Heart right ventricle (tissue), 16 donors: ENCODE results near the gene EFNA5. TPM values are rescaled to one million over a fixed set of nuclear protein-coding genes. Genes with fewer than 3 reads are reported as not detected.

Experiments
- ATAC-seq, 8 donors: fragments of 200-7000 bp; cut with Tn5 transposase; one replicate each; pipeline ENCODE4 v1.9.1; 2020; ENCODE audit warnings: mild to moderate bottlenecking in 8 of 8, moderate library complexity in 8 of 8, moderate number of reproducible peaks in 1 of 8
- DNase-seq, 2 donors: peaks; one replicate each; pipeline ENCODE4 v3.0.0-alpha.2; 2020
- H3K27ac ChIP-seq, 10 donors: fragments of 200-600 bp; sonication (generic) in 2 of 10; one replicate each; pipeline versions ENCODE4 v1.5.0 to v1.8.0; 2020 to 2022; ENCODE audit warnings: mild to moderate bottlenecking in 3 of 10
- H3K27me3 ChIP-seq, 7 donors: fragments of 200-600 bp; one replicate each; pipeline ENCODE4 v1.8.0; 2021 to 2022; ENCODE audit warnings: mild to moderate bottlenecking in 2 of 7
- H3K36me3 ChIP-seq, 9 donors: fragments of 200-600 bp; sonication (generic) in 1 of 9; one replicate each; pipeline versions ENCODE4 v1.5.0 to v1.8.0; 2020 to 2022; ENCODE audit warnings: mild to moderate bottlenecking in 2 of 9
- H3K4me1 ChIP-seq, 9 donors: fragments of 200-600 bp; sonication (generic) in 1 of 9; one replicate each; pipeline versions ENCODE4 v1.5.0 to v1.8.0; 2020 to 2022; ENCODE audit warnings: mild to moderate bottlenecking in 4 of 9
- H3K4me3 ChIP-seq, 10 donors: fragments of 200-600 bp; sonication (generic) in 2 of 10; one replicate each; pipeline versions ENCODE4 v1.5.0 to v1.8.0; 2020 to 2022; ENCODE audit warnings: mild to moderate bottlenecking in 7 of 10, moderate library complexity in 2 of 10
- H3K9me3 ChIP-seq, 11 donors: fragments of 200-600 bp in 10 of 11; sonication (generic) in 2 of 11; one replicate each; pipeline versions ENCODE4 v1.5.0 to v1.8.0; 2013 to 2022; ENCODE audit warnings: mild to moderate bottlenecking in 2 of 11, control low read depth in 1 of 11, moderate library complexity in 1 of 11
- CTCF ChIP-seq, 9 donors: fragments of 200-600 bp; sonication (generic) in 2 of 9; IDR thresholded peaks; one replicate each; pipeline versions ENCODE4 v1.5.0 to v1.8.0; 2021 to 2022; ENCODE audit warnings: antibody characterized with exemption in 9 of 9, mild to moderate bottlenecking in 5 of 9, moderate library complexity in 1 of 9
- WGBS, 2 donors: extraction: QIAGEN DNeasy Blood & Tissue Kit; methylation state at CpG; one replicate each; pipeline ENCODE4 v1.1.7; 2013; ENCODE audit warnings: inconsistent platforms in 1 of 2; 5-methylcytosine and 5-hydroxymethylcytosine counted together
- intact Hi-C, 10 donors: fragments of 100-400 bp; cut with DNase I; formaldehyde crosslinking; loops; one replicate each; pipeline versions ENCODE4 v1.11.1 to v1.14.2; 2022
- polyA plus RNA-seq, 2 donors: library from polyadenylated mRNA; stranded (reverse); fragments of 200-250 nt; gene quantifications; one replicate each; pipeline ENCODE4 v1.2.3, GENCODE V29; 2013
- total RNA-seq, 10 donors: library from RNA; stranded (reverse); fragmentation: NEBNext Ultra II Directional in 3 of 10; extraction: Animal tissue kit (Norgen Biotek cat#: 25700) in 3 of 10; gene quantifications; one replicate each; pipeline versions ENCODE4 v1.2.1 to v1.2.4, GENCODE V29; 2021 to 2023
- donor health status: Arrhythmogenic right ventricular cardiomyopathy.
- donor health status: ischemic (EF 13 %, LVEDD 7.1; RV severe dilation, severe dysfunction).
- donor health status: healthy with polysubstance abuse.
- donor health status: DM: no; HTN: yes; CAD: no.
- donor health status: DM: no; HTN: no; CAD: no.
- donor health status: ischemic (EF 25% LVEDD 6.9; RV normal size, moderate dysfunction).
- donor health status: ischemic (EF 25% LVEDD 5.7; RV mildly dilated, moderate dysfunction).
- donor health status: healthy.
- donor health status: DM: yes; HTN: yes; CAD: no.
- donor health status: Ischemic cardiomyopathy.
- donor health status: ischemic (EF 35%, LVEDD 5.7; RV mildly dilated, moderate dysfunction).
- donor health status: nonischemic (EF 11% LVEDD 7.7; RV severe dilation, severe dysfunction).
- donor health status: DM: yes; HTN: yes; CAD: no.
- donor health status: PGD.
- donor health status: ischemic (EF 29% LVEDD 5.4; RV normal size, mild dysfunction).
- donor health status: nonischemic (EF 23%, LVEDD 6.1; RV moderate dilation, normal function).

Gene EFNA5
- total and polyA plus RNA-seq, 12 donors: 6.9 to 49.4 (median 33.9) TPM

GRCh38 chr5:107464416-107464815 lies 206.3 kb downstream of the EFNA5 start:
- no peaks in the 10 kb centered on the region for H3K27me3 ChIP-seq
- no peak for DNase-seq
- no peaks in the 10 kb centered on the region for H3K9me3 ChIP-seq
- TF ChIP-seq CTCF (IDR thresholded peaks at IDR 0.05): no peak
- H3K4me3 ChIP-seq: no peak overlapping the region
- H3K4me1 ChIP-seq: peaks cover 0 to 61% (median 16%) of the 10 kb centered on the region in 9 donors
- H3K27ac ChIP-seq: peak overlapping the region in 1 of 10 donors; percentile 24
- intact Hi-C loops: loop anchor here in 1 of 10 donors (10.0 kb wide), 2 partner anchors 90 to 200 kb away; no protein-coding TSS in a partner anchor
- no peak for ATAC-seq
- no peaks in the 10 kb centered on the region for H3K36me3 ChIP-seq
- 71 to 76% methylated on average over 4 of the region's 4 CpGs for WGBS, 2 donors

- intact Hi-C loops: loop anchor here in 1 of 10 donors (10.0 kb wide), 2 partner anchors 91 to 201 kb away; no protein-coding TSS in a partner anchor
- H3K27me3 ChIP-seq: no peaks in the 10 kb centered on the region
- ATAC-seq: no peak
- DNase-seq: no peak
- H3K4me1 ChIP-seq: peaks cover 0 to 57% (median 16%) of the 10 kb centered on the region in 9 donors
- WGBS, 2 donors: 57 to 67% methylated on average over 1 of the region's 1 CpG
- no peak overlapping the region for H3K27ac ChIP-seq
- H3K4me3 ChIP-seq: no peak overlapping the region
- no peaks in the 10 kb centered on the region for H3K36me3 ChIP-seq
- H3K9me3 ChIP-seq: no peaks in the 10 kb centered on the region
- TF ChIP-seq CTCF (IDR thresholded peaks at IDR 0.05): no peak
Measured at GRCh38 chr5:107463731-107464130, 207.0 kb downstream of the EFNA5 start.

GRCh38 chr5:107461770-107462169 lies 209.0 kb downstream of the EFNA5 start:
- intact Hi-C loops: loop anchor here in 1 of 10 donors (10.0 kb wide), 2 partner anchors 93 to 203 kb away; no protein-coding TSS in a partner anchor
- Histone ChIP-seq H3K36me3 (no peaks in the 10 kb centered on the region), H3K27me3 (no peaks in the 10 kb centered on the region), H3K4me1 (peaks cover 0 to 38% (median 10%) of the 10 kb centered on the region in 9 donors), H3K9me3 (no peaks in the 10 kb centered on the region), H3K27ac (no peak overlapping the region), H3K4me3 (no peak overlapping the region)
- DNase-seq: no peak
- no peak for ATAC-seq
- TF ChIP-seq CTCF (IDR thresholded peaks at IDR 0.05): no peak
- WGBS, 2 donors: 92 to 93% methylated on average over 5 of the region's 5 CpGs

- WGBS, 2 donors: 67 to 73% methylated on average over 2 of the region's 2 CpGs
Measured at GRCh38 chr5:107460789-107461188, 209.9 kb downstream of the EFNA5 start.

More at GRCh38 chr5:107460789-107461188, 209.9 kb downstream of the EFNA5 start:
- no peaks in the 10 kb centered on the region for H3K36me3 ChIP-seq
- no peaks in the 10 kb centered on the region for H3K27me3 ChIP-seq
- no peak overlapping the region for H3K4me3 ChIP-seq
- DNase-seq (no peak), ATAC-seq (no peak)
- TF ChIP-seq CTCF (IDR thresholded peaks at IDR 0.05): no peak
- H3K27ac ChIP-seq: no peak overlapping the region
- H3K4me1 ChIP-seq: peaks cover 0 to 28% (median 6%) of the 10 kb centered on the region in 9 donors
- no peaks in the 10 kb centered on the region for H3K9me3 ChIP-seq
- intact Hi-C loops: loop anchor here in 1 of 10 donors (10.0 kb wide), 2 partner anchors 94 to 204 kb away; no protein-coding TSS in a partner anchor
